Thyroid gland (tissue), 4 donors: Measurements from ENCODE around the gene SOX30.

ENCODE experiments used
- CTCF ChIP-seq, 6 experiments: fragments of 200-600 bp in 3 of 6; fragments of 450-650 bp in 3 of 6; sonication (generic) in 3 of 6; IDR thresholded peaks; one replicate each; pipeline ENCODE4 v1.5.1; 2016 to 2019; ENCODE audit warnings: antibody characterized with exemption in 6 of 6, mild to moderate bottlenecking in 2 of 6, inconsistent platforms in 1 of 6, moderate library complexity in 1 of 6
- POLR2A ChIP-seq, 2 donors: fragments of 450-650 bp; IDR thresholded peaks; one replicate each; pipeline ENCODE4 v1.6.1; 2017; ENCODE audit warnings: antibody characterized with exemption in 2 of 2, mild to moderate bottlenecking in 2 of 2, moderate library complexity in 1 of 2

DNA sequence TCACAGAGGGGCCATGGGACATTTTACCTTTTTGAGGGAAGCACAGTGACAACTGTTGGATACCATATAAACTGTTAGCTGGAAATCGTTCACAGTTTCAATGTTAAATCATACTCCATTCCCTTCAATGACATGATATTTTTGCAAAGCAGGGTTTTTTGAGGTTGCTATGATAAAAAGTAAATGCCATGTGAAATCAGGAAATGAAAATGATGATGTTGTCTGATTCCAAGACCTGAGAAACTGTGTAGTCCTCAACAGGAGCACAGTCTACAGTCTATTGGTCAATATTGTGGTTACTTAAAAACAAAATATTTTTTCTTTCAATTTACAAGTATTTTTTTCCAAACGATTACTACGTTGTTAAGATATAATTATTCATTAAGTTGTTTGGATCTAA, 52.7 kb downstream of the SOX30 start:
- no peak for TF ChIP-seq CTCF (IDR thresholded peaks at IDR 0.05)
- TF ChIP-seq POLR2A (IDR thresholded peaks at IDR 0.05), result no peak
